ENCODE data around the gene RETREG3. TPM values are rescaled to one million over a fixed set of nuclear protein-coding genes. Genes with fewer than 3 reads are reported as not detected.
A peak's percentile ranks its signal among the peaks of the same experiment; 100 is the strongest.

RETREG3 gene
- total and polyA plus RNA-seq, 2 of the 13 experiments (the other 11 are each of a cell fraction or from before 2014, with no cell fraction given) = 47.0 to 55.8 TPM

GRCh38 chr17:42536372-42537155, 72.6 kb downstream of the RETREG3 start (continued):
- peak; percentile 66; the same call in 1 of the 2 replicates for TF ChIP-seq MIER2 (CRISPR knock-in tag; IDR thresholded peaks at IDR 0.05)
- no peak for TF ChIP-seq TERF1 (CRISPR knock-in tag; IDR thresholded peaks at IDR 0.05)
- TF ChIP-seq ERF (CRISPR knock-in tag; IDR thresholded peaks at IDR 0.05) = peak; percentile 67; the same call in 1 of the 2 replicates
- TF ChIP-seq ZEB1 (IDR thresholded peaks at IDR 0.05; ENCODE audit: insufficient replicate concordance, low read depth) = no peak
- no peak; the same call in 1 of the 2 replicates for TF ChIP-seq ZFP36L1 (CRISPR knock-in tag; IDR thresholded peaks at IDR 0.05)
- TF ChIP-seq ETV5 (CRISPR knock-in tag; IDR thresholded peaks at IDR 0.05; ENCODE audit: borderline replicate concordance) = peak; percentile 97
- TF ChIP-seq ZNF484 (CRISPR knock-in tag; IDR thresholded peaks at IDR 0.05; ENCODE audit: borderline replicate concordance, low read depth) = no peak
- no peak for TF ChIP-seq ISX (CRISPR knock-in tag; conservative IDR thresholded peaks at IDR 0.05)
- TF ChIP-seq ZNF740 (CRISPR knock-in tag; IDR thresholded peaks at IDR 0.05) = 0 out of 2 replicates have a peak, but pooled peaks have one; percentile 15
- TF ChIP-seq ZNF282 (IDR thresholded peaks at IDR 0.05; ENCODE audit: partially characterized antibody) = no peak
- TF ChIP-seq ZBTB20 (CRISPR knock-in tag; IDR thresholded peaks at IDR 0.05; ENCODE audit: borderline replicate concordance, low read depth) = 0 out of 2 replicates have a peak, but pooled peaks have one; percentile 38
- peak; percentile 59 for TF ChIP-seq FOSL2 (CRISPR knock-in tag; IDR thresholded peaks at IDR 0.05)
- TF ChIP-seq HIVEP1 (CRISPR knock-in tag; IDR thresholded peaks at IDR 0.05) = no peak
- TF ChIP-seq REPIN1 (CRISPR knock-in tag; IDR thresholded peaks at IDR 0.05; ENCODE audit: borderline replicate concordance, low read depth) = peak; percentile 97
- TF ChIP-seq GATA4 (IDR thresholded peaks at IDR 0.05; ENCODE audit: borderline replicate concordance, low read depth) = peak; percentile 49; the same call in 1 of the 2 replicates
- TF ChIP-seq ZNF33B (CRISPR knock-in tag; IDR thresholded peaks at IDR 0.05) = no peak
- no peak for TF ChIP-seq ATAD3A (CRISPR knock-in tag; IDR thresholded peaks at IDR 0.05)
- TF ChIP-seq SOX5 (CRISPR knock-in tag; IDR thresholded peaks at IDR 0.05; ENCODE audit: borderline replicate concordance) = peak; percentile 75
- TF ChIP-seq ZNF792 (CRISPR knock-in tag; IDR thresholded peaks at IDR 0.05) = peak; percentile 76
- TF ChIP-seq UBTF (CRISPR knock-in tag; IDR thresholded peaks at IDR 0.05) = peak; percentile 97
- 0 out of 2 replicates have a peak, but pooled peaks have one; percentile 23 for TF ChIP-seq ZNF720 (CRISPR knock-in tag; IDR thresholded peaks at IDR 0.05)
- TF ChIP-seq MAFG (CRISPR knock-in tag; IDR thresholded peaks at IDR 0.05) = no peak
- peak; percentile 62 for TF ChIP-seq ZBTB4 (CRISPR knock-in tag; IDR thresholded peaks at IDR 0.05; ENCODE audit: borderline replicate concordance)
- no peak; the same call in 1 of the 2 replicates for TF ChIP-seq SSRP1 (CRISPR knock-in tag; IDR thresholded peaks at IDR 0.05)

Data from HepG2 (cell line).